Skin of body (tissue), 2 donors: ENCODE measurements around the gene TIMP2. TPM values are rescaled to one million over a fixed set of nuclear protein-coding genes. Genes with fewer than 3 reads are reported as not detected.
"Not testable (repeated sequence)": the region's sequence is repeated elsewhere in the genome, so short reads cannot be mapped to it uniquely, and the experiment has no call there.

Experiments
- DNase-seq: peaks from one replicate; lab custom pipeline; 2025; lab: John Stamatoyannopoulos, UW
- total RNA-seq: library from RNA; depleted of rRNA; stranded (reverse); fragments of >200 nt; gene quantifications from one replicate; pipeline ENCODE4 v1.2.3, GENCODE V29; 2014

Gene TIMP2
- total RNA-seq, 1 donor from 2014 or later, result 101 TPM

DNA sequence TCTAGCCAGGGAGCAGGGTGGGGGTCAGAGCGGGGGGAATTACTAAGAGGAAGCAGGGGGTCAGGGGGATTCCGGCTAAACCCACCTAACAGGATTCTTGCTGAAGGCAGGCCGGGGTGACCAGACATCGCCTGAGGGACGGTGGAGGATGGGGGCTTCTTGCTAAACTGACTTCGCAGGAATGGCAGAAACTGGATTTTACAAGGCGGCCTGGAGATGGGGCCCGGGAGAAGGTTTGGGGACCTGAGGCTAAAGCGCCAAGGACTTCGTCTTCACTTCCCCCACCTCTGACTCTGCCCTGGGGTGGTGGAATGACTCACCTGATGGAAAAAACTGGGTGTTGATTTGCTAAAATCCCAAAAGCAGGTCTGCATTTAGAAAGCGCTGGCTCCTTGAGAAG lies 31.1 kb upstream of the TIMP2 start:
- no peak for DNase-seq

DNA sequence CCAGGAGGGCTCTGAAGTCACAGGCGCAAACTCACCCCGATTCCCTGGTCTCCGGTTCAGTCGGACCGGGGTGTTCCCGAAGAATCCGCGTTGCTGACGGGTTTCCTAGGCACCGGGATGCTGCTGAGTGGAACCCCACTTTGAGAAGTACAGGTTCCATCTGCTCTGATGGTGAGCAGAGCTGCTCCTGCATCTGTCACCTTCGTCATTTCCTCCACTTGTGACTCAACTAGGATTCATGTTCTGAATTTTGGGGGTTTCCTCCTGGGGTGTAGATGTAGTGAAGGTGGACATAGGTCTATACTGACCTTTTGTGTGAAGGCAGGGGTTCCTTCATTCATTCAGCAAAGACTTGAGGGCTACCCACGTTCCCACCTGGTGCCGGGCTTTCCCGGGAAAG lies 29.5 kb upstream of the TIMP2 start:
- DNase-seq, result no peak

DNA sequence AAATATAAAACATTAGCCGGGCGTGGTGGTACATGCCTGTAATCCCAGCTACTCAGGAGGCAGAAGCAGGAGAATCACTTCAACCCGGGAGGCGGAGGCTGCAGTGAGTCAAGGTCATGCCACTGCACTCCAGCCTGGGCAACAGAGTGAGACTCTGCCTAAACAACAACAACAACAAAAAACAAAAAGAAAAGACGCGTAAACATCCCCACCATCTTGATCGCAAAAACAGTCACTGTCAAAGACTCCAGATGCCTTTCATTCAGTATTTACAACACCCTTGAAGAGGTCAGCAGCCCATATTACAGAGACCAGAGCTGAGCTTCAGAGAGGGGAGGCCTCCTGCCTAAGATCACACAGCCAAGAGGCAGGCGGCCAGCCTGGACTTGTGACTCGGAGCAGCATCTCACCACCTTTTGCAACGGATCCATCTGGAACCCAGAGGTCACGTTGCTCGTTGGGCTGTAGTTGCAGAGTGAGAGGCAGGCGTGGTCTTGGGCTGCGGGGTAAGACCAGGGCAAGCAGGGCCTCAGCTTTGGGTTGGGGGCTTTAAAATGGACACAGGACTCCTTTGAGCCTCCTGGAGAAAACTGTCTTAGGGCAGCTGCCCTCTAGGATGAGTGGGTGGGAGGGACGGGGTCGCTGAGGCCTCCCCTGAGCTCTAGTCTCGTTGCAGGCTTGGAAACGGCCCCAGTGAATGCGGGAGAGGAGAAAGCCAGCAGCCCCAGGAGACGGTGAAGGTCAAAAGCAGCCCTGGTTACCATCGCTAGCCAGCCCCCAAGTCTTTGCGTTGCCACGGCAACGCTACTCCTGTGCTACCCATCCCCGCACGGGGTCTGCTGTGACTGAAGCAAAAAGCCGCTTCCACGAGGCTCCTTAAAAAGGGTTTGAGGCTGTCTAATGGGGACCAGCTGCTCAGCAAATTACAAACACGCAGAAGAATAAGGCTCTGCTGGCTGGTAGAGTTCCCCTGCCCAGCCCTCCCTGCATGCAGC lies 28.5 kb upstream of the TIMP2 start:
- peak; percentile 58 for DNase-seq

DNA sequence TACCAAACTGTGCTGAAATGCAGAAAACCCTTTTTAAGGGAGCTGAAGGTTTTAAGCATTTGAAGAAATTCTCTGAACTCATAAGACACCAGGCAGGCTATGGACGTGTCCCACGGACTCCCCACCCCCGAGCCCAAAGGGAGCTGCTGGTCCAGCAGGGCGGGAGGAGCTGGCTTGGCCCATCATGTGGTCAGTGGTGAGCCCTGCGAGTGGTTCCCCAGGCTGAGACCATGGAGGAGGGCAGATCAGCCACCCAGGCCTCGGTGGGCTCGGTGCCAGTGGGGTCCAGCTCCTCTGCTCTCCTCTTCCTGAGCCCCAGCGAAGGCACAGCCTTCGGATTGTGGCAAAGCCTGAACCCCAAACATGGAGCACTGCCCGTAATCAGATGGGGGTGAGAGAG lies 27.5 kb upstream of the TIMP2 start:
- DNase-seq, result no peak

DNA sequence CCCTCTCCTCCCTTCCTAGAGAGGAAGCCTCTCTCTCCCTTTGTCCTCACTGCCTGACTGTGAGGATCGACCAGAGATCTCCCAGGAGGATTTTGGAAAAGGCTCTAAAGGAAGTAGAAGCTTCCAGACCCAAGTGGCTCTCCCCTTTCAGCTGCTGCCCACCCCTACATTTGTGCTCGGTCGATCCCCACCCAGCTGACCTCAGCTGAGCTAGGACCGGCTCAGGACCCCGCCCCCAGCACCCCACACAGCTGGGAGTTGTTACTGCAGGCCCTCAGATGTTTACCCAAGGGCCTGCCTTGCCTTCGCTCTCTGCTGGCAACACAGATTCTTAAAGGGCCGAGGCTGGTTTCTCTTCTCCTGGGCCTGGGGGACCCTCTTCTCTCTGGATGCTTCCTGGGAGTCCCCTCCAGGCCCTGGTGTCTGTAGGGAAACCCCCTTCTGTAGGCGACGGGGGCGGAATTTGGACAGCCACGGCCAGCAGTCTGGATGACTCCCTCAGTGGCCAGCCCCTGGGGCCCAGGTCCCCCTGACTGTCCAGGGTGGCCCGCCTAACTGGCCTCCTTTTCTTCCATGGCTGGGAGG lies 26.9 kb upstream of the TIMP2 start:
- DNase-seq, result no peak

DNA sequence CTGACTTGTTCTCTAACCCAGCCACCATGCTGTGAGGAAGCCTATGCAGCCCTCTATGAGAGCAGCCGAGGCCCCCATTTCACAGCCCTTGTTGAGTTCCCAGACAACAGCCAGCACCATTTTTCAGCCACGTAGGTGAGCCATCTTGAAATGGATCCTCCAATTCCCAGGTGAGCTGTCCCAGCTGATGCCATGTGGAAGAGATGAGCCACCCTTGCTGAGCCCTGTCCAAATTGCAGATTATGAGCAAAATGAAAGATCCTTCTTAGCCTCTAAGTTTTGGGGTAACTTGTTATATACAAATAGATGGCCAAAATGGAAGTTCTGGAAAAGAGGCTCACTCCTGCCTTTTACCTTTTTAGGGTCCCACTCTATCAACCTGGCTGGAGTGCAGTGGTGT lies 25.7 kb upstream of the TIMP2 start:
- no peak for DNase-seq

DNA sequence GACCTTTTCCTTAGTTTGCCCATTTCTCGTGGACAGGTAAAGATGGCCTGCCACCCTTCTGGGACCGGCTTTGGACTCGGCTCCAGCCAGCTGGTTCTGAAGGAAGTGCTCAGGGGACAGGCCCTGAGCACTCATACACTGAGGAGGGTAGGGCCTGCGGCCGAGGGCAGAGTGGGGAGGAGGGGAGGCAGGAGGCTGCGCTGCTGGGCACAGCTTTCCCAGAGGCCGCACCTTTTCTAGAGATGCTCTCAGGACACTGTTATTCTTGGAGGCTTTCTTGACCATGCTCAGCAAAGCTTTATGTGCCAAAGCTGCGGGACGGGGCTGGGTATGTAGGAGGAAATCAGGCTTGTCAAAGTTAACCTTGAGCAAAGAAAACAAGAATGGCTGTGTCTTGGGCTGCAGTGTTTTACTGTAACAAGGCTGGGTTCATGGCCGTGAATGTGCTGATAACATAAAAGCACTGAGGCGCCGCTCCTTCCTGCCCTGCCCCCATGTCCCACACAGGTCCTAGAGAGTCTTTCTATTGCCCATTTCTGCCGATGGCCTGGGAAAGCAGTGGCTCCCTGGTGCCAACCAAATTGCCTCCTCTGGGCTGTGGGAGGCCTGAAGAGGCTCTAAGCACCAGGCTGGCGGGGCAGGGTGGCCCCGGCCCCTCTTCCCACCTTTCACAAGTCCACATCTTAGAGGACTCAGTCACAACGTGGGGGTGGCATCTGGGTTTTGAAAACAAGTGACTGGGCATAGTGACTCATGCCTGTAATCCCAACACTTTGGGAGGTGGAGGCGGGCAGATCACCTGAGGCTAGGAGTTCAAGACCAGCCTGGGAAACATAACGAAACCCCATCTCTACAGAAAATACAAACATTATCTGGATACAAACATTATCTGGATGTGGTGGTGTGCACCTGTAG lies 22.3 kb upstream of the TIMP2 start:
- DNase-seq, result no peak

DNA sequence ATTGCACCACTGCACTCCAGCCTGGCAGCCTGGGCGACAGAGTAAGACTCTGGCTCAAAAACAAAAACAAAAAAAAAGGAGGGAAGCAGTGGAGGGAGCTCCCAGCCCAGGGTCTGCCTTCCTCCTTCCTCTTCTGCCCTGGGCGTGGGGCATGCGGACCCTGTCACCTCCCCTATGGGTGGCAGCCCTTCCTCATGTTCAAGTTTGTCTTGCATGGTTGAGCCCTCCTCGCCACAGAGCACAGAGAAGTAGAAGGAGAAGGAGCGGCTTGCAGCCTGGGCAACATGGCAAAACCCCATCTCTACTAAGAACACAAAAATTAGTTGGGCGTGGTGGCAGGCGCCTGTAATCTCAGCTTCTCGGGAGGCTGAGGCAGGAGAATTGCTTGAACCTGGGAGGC lies 21.4 kb upstream of the TIMP2 start:
- DNase-seq, result no peak

DNA sequence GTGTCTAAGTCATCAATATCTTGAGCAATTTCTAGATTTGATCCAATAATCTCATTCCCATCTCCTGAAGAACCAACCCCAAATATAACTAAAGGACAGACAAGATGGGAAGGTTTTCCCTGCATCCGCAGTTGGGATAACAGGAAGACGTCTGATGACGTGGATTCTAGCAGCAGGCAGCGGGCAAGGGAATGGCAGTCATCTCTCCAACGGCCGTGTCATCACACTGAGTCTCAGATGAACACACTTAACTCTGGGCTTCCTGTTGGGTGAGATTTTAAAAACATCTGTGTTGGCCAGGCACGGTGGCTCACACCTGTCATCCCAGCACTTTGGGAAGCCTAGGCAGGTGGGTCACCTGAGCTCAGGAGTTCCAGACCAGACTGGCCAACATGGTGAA lies 20.9 kb upstream of the TIMP2 start:
- DNase-seq, result no peak

DNA sequence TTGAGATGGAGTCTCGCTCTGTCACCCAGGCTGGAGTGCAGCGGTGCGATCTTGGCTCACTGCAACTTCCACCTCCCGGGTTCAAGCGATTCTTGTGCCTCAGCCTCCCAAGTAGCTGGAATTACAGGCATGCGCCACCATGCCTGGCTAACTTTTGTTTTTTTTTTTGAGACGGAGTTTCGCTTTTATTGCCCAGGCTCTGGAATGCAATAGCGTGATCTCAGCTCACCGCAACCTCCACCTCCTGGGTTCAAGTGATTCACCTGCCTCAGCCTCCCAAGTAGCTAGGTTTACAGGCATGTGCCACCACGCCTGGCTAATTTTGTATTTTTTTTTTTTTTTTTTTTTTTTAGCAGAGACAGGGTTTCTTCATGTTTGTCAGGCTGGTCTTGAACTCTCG lies 20.3 kb upstream of the TIMP2 start:
- not testable (repeated sequence) for DNase-seq

DNA sequence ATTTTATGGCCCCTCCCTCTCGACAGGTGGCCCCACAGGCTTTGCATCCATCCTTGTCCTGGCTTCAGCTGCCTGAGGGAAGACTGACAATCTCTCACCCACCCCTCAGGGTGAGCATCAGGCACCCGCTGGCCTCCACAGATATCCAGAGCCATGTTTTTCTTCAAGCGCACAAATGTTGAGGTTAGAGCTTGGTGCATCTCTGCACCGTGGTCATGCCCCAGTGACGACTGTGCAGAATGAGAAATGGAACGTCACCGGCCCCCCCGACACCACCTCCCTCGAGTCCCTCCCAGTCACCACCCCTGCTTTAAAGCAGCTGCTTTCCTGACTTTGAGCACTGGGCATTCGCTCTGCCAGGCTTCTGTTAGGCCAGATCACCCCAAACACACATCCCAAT lies 19.8 kb upstream of the TIMP2 start:
- DNase-seq, result no peak

DNA sequence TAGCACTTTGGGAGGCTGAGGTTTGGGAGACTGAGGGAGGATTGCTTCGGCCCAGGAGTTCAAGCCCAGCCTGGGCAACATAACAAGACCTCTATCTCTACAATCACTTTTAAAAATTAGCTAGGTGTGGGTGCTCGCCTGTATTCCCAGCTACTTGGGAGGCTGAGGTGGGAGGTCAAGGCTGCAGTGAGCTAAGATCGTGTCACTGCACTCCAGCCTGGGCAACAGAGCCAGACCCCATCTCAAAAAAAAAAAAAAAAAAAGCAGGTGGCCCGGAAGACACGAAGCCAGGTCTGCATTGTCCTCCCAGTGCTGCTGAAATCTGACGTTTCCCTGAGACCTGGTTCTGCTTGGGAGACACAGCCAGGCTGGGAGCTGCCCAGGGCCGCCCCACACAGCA lies 18.8 kb upstream of the TIMP2 start:
- DNase-seq, result no peak

DNA sequence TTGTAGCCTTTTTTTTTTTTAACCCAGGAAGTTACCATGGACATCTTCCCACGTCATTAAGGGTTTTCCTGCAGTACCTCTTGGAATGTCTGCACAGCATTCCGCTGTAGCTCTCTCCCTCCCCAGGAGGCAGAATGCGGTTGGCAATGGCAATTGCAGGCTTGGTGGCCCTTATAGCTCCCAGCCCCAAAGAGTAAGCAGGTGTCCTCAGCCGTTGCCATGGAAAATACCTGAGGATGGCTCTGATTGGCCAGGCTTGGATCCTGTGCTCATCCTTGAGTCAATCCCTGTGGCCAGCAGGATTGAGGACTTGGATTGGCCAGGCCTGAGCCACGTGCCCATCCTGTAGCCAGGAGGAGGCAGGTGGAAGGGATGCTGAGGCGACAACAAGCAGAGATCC lies 15.5 kb upstream of the TIMP2 start:
- DNase-seq, result no peak

DNA sequence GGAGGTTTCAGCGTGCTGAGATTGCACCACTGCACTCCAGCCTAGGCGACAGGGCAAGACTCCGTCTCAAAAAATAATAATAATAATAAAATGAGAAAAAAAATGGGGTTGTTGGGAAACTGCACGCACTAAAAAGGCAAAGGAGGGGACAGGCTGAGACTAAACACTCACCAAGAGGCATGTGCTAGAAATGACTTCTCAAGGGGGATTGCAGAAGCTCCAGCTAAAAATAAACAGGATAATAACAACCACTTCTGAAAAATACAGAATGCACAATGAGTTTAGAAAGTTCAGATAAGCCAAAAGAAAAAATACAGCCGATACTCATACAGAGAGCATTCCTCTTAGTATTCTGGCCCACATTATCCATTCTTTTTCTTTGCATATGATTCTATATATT lies 15.1 kb upstream of the TIMP2 start:
- no peak for DNase-seq

DNA sequence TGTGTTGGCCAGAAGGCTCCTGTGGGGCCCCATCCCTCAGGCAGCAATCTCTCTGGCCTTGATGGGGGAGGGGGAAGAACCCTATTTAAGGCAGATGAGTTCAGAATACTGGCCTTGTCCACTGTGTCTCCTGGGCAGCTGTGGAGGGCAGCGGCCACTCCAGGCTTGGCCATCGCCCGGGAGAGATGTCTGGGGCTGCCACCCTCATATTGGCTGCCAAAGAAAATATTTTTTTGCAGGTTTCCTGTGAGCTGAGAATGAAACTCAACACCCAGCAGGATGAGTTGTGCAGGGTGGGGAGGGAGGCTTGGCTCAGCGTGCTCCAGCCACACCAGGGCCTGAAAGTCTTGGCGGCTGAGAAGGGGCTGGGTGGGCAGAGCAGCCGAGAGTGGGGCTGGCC lies 14.4 kb upstream of the TIMP2 start:
- DNase-seq, result no peak

DNA sequence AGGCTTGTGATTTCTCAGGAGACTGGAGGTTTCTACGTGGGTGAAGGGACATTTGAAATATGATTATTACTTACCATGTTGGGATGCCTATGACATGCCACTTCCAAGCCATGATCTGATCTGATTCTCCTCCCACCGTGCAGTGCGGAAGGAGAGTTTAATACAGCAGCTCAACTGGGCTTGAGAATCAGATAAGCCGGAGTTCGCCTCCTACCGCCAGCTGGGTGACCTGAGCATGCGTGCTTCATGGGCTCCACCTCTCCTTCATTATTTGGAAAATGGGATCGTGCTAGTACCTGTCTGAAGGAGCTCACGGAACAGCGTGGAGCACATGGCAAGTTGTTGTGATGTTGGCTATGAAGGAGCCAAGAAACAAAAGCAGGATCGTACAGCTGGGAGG lies 12.4 kb upstream of the TIMP2 start:
- DNase-seq, result no peak

DNA sequence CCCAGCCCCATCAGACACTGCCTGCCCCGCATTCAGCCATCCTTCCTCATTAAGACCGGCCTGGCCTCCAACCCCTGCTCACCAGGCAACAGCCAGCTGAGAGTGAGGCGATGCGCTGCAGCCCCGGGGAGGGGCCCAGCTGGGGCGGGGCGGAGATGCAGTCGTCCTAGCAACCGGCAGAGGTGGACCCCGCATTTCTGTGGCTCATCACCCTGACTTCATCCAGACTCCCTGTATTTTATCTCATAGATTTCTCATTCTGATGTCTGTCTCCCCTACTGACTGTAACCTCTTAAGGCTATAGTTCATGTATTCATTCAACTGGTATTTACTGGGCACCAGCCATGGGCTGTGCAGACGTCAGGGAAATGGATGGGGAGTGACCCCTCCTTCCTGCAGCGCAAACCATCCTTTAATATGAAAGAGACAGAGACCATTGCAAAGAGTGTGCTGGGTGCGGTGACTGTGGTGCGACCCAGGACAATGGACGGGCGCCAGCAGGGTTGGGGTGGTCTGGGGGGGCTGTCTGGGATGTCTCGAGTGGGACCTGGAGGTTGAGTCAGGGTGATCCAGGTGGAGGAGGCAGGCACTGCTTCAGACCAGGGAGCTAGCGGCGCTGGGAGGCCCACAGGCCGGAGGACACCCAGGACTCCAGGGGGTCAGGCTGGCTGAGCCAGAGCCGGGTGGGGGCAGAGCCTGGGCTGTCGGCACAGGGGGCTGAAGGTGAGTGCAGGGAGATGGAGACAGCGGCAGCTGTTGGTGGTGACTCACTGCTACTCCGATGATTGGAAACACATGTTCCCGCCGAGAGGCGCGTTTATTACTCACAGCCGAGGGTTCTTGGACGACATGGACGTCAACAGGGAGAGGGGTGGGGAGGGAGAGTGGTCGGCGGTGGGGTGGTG lies 10.5 kb upstream of the TIMP2 start:
- DNase-seq, result peak; percentile 77

DNA sequence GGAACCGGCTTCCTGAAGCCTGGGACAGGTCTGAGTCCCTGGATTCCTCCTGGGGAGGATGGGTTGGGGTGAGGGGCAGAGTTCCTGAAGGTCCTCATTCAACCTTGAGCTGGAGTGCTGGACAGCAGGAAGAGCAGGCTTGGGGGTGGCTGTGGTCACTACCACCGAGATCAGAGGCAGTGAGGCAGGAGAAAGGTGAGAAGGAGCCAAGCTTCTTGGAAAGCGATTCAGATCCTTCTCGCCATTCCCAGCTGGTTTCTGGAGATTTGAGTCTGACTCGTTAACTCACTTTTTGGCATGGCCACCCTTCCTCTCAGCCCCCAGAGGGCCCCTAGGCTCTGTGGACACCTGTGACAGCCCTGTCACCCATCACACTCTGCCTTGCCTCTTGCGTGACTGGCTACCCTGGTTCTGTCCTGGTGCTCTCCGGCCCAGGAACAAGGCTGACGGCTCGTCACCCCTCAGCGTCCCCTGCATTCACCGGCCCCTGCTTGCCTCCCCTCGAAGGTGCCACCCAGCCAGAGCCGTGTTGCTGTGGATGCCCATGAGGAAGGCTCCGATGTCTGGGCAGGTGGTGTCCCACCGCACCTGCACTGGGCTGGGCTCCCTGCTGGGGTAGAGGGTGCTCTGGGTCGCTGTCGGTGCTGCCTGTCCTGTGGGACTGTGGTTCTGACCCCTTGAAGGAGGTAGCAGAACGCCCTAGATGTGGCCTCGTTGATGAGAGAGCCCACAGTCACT lies 9.7 kb upstream of the TIMP2 start:
- no peak for DNase-seq

DNA sequence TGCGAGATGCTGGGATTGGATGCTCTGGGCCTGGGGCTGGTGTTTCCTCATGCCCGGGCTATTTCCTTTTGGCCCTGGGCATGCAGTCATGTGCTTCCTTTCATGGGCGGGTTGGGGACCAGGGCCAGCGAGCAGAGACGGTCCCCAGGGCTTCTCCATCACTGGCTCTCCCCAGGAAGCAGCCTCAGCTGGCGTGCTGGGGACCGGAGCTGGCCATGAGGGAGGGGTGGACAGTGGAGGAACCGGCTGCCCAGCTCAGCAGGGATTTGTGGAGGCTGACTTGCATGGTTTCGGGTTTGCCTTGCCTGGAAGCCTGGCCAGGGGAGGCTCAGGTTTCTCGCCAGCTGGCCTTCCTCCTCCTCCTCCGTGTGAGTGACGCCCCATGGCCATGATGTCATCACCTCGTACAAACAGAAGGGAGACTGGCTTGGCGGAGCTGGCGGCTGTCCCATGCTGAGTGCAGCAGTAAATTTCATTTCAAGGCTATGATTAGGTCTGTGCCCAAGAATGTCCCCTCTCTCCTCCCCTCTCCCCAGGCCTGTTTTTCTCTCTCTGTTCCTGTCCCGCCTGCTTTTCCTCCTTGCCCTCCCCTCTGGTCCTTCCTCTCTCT lies 8.9 kb upstream of the TIMP2 start:
- peak; percentile 96 for DNase-seq
